Endothelial cell of umbilical vein (primary cell): Measurements from ENCODE around the gene LNPK. TPM values are rescaled to one million over a fixed set of nuclear protein-coding genes. Genes with fewer than 3 reads are reported as not detected.

Experiments
- BruUV-seq: library from RNA; stranded (reverse); fragments of 400-500 nt; replicated peaks from 2 replicates; lab custom pipeline; 2021; lab: Mats Ljungman, UMichigan
- CTCF ChIA-PET: fragments of 300-600, 350-600 bp; sonication (Branson Sonifier 250); formaldehyde crosslinking; loops from one replicate; lab custom pipeline; 2021; ENCODE audit warnings: antibody characterized with exemption, inconsistent platforms; lab: Charles Lee
- POLR2A ChIA-PET: fragments of 300-600, 350-600 bp; sonication (Branson Sonifier 250); formaldehyde crosslinking; loops from one replicate; lab custom pipeline; 2021; ENCODE audit warnings: antibody characterized with exemption, inconsistent platforms; lab: Charles Lee
- DNase-seq: peaks from one replicate; pipeline ENCODE4 v3.0.0-alpha.2; 2011; ENCODE audit warnings: low read depth, low spot score
- FAIRE-seq: peaks from 2 replicates; lab custom pipeline; 2011; peaks lifted over from hg19 to GRCh38; lab: Jason Lieb, UNC
- H2AFZ ChIP-seq: 2 replicates; pipeline ENCODE4 v1.6.0; 2012; ENCODE audit warnings: low read depth, low read length, control low read depth, inconsistent platforms
- H3K27ac ChIP-seq: 2 replicates; pipeline ENCODE4 v1.5.1; 2011; ENCODE audit warnings: low read depth, mild to moderate bottlenecking, control low read depth, low read length, moderate library complexity; ENCODE audit not compliant: insufficient read depth
- H3K27me3 ChIP-seq, 2 experiments: 2 replicates each; pipeline versions ENCODE4 v1.6.0 to v1.6.1; 2011; ENCODE audit warnings: low read length in 2 of 2, mixed read lengths in 1 of 2; ENCODE audit not compliant: control insufficient read depth in 2 of 2, insufficient read depth in 2 of 2
- H3K36me3 ChIP-seq, 2 experiments: 2 replicates in 1 of 2; 3 replicates in 1 of 2; pipeline ENCODE4 v1.5.1; 2011; ENCODE audit warnings: low read length in 2 of 2, mild to moderate bottlenecking in 1 of 2, moderate library complexity in 1 of 2; ENCODE audit not compliant: control insufficient read depth in 2 of 2, insufficient read depth in 2 of 2; ENCODE audit errors: extremely low read depth in 1 of 2
- H3K4me1 ChIP-seq: 3 replicates; pipeline ENCODE4 v1.5.1; 2011; ENCODE audit warnings: mild to moderate bottlenecking, low read length; ENCODE audit not compliant: control insufficient read depth, insufficient read depth; ENCODE audit errors: extremely low read depth
- H3K4me2 ChIP-seq: 2 replicates; pipeline ENCODE4 v1.6.1; 2011; ENCODE audit warnings: low read length, control low read depth, mixed read lengths; ENCODE audit not compliant: insufficient read depth
- H3K4me3 ChIP-seq, 3 experiments: fragments of 200-600 bp in 1 of 3; sonication (generic), shearing (Covaris generic) in 1 of 3; replicated peaks in 1 of 3; 2 replicates each; pipeline ENCODE4 v1.5.1; 2011 to 2016; ENCODE audit warnings: control low read depth in 3 of 3, low read length in 3 of 3, mild to moderate bottlenecking in 2 of 3, inconsistent platforms in 1 of 3, low read depth in 1 of 3, moderate library complexity in 1 of 3; ENCODE audit not compliant: insufficient read depth in 1 of 3
- H3K79me2 ChIP-seq: 2 replicates; pipeline ENCODE4 v1.6.0; 2012; ENCODE audit warnings: low read length, inconsistent platforms; ENCODE audit not compliant: control insufficient read depth, insufficient read depth
- H3K9ac ChIP-seq: replicated peaks from 2 replicates; pipeline ENCODE3; 2011; ENCODE audit warnings: low read length, control low read depth; ENCODE audit not compliant: insufficient read depth; ENCODE audit errors: extremely low read depth
- H3K9me1 ChIP-seq: replicated peaks from 3 replicates; pipeline ENCODE4 v1.6.0; 2011; ENCODE audit warnings: mild to moderate bottlenecking, low read length; ENCODE audit not compliant: control insufficient read depth, insufficient read depth; ENCODE audit errors: extremely low read depth
- H3K9me3 ChIP-seq: replicated peaks from 2 replicates; pipeline ENCODE4 v1.5.1; 2012; ENCODE audit warnings: low read length, inconsistent platforms; ENCODE audit not compliant: control insufficient read depth, insufficient read depth
- H4K20me1 ChIP-seq: replicated peaks from 2 replicates; pipeline ENCODE3; 2011; ENCODE audit warnings: mild to moderate bottlenecking, low read length; ENCODE audit not compliant: control insufficient read depth, insufficient read depth; ENCODE audit errors: extremely low read depth
- EZH2 ChIP-seq: IDR thresholded peaks from 2 replicates; pipeline ENCODE4 v1.6.1; 2012; ENCODE audit warnings: borderline replicate concordance, low read depth, mild to moderate bottlenecking, moderate library complexity, low read length, inconsistent platforms; ENCODE audit not compliant: severe bottlenecking
- FOS ChIP-seq: IDR thresholded peaks from 2 replicates; pipeline ENCODE4 v1.6.1; 2011; ENCODE audit warnings: mild to moderate bottlenecking, low read length, moderate library complexity, borderline replicate concordance; ENCODE audit not compliant: insufficient read depth
- GATA2 ChIP-seq: IDR thresholded peaks from 2 replicates; pipeline ENCODE4 v1.7.0; 2011; ENCODE audit warnings: low read depth, mild to moderate bottlenecking, moderate library complexity, mixed read lengths, low read length; ENCODE audit not compliant: insufficient read length, insufficient read depth
- JUN ChIP-seq: IDR thresholded peaks from 2 replicates; pipeline ENCODE4 v1.6.1; 2011; ENCODE audit warnings: borderline replicate concordance, low read depth; ENCODE audit not compliant: insufficient read length, insufficient read depth
- MYC ChIP-seq: IDR thresholded peaks from one replicate; pipeline ENCODE4 v1.6.1; 2011; ENCODE audit warnings: mild to moderate bottlenecking, low read depth, low read length
- POLR2A ChIP-seq: IDR thresholded peaks from 2 replicates; pipeline ENCODE4 v1.6.1; 2012; ENCODE audit warnings: low read depth, mild to moderate bottlenecking, control low read depth, low read length
- POLR2AphosphoS5 ChIP-seq: IDR thresholded peaks from 2 replicates; pipeline ENCODE4 v1.6.1; 2012; ENCODE audit warnings: low read depth, mild to moderate bottlenecking, control low read depth, low read length, moderate library complexity; ENCODE audit not compliant: insufficient read depth
- dilution Hi-C: fragments of 300-500 bp; cut with MboI; formaldehyde crosslinking; loops from one replicate; pipeline ENCODE4 v1.15.0; 2019; ENCODE audit warnings: low sequenced_read_pairs; ENCODE audit not compliant: extremely low pct_ligation_motif_present
- intact Hi-C: fragments of 100-400 bp; cut with micrococcal nuclease; formaldehyde crosslinking; loops from one replicate; pipeline ENCODE4 v1.10.0; 2022
- polyA plus RNA-seq, 4 experiments: library from polyadenylated mRNA; depleted of rRNA in 3 of 4; stranded (reverse) in 3 of 4; unstranded in 1 of 4; fragments of >200 nt; gene quantifications; 2 replicates each; pipeline versions ENCODE4 v1.2.1 to v1.2.3, GENCODE V29; 2011 to 2012; ENCODE audit warnings: missing spikeins in 1 of 4
- total RNA-seq: library from RNA; stranded (reverse); gene quantifications from 2 replicates; pipeline ENCODE4 v1.2.3, GENCODE V29; 2021
- TF ChIP-seq, protein P1 (sequence below), 2 donors: IDR thresholded peaks; 1 replicate in 1 of 2; 2 replicates in 1 of 2; pipeline ENCODE4 v1.5.1; 2011; ENCODE audit warnings: low read length in 2 of 2, mild to moderate bottlenecking in 2 of 2, moderate library complexity in 2 of 2, control low read depth in 1 of 2, inconsistent platforms in 1 of 2, low read depth in 1 of 2; ENCODE audit not compliant: insufficient read depth in 1 of 2; ENCODE audit errors: extremely low read depth in 1 of 2
- TF ChIP-seq, protein P2 (sequence below): IDR thresholded peaks from 2 replicates; pipeline ENCODE4 v1.6.1; 2011; ENCODE audit not compliant: insufficient read depth, insufficient read length

LNPK gene
- total and polyA plus RNA-seq, 2 donors (not counting 3 experiments of a cell fraction or from before 2014, with no cell fraction given), result 2.4 to 11.2 TPM

GRCh38 chr2:175922160-175922559, 79.9 kb downstream of the LNPK start:
- TF ChIP-seq JUN, result no peak
- TF ChIP-seq MYC, result no peak
- TF ChIP-seq POLR2AphosphoS5, result no peak
- TF ChIP-seq EZH2, result no peak
- no peak for TF ChIP-seq POLR2A
- no peak for TF ChIP-seq FOS
- TF ChIP-seq, protein P1, sequence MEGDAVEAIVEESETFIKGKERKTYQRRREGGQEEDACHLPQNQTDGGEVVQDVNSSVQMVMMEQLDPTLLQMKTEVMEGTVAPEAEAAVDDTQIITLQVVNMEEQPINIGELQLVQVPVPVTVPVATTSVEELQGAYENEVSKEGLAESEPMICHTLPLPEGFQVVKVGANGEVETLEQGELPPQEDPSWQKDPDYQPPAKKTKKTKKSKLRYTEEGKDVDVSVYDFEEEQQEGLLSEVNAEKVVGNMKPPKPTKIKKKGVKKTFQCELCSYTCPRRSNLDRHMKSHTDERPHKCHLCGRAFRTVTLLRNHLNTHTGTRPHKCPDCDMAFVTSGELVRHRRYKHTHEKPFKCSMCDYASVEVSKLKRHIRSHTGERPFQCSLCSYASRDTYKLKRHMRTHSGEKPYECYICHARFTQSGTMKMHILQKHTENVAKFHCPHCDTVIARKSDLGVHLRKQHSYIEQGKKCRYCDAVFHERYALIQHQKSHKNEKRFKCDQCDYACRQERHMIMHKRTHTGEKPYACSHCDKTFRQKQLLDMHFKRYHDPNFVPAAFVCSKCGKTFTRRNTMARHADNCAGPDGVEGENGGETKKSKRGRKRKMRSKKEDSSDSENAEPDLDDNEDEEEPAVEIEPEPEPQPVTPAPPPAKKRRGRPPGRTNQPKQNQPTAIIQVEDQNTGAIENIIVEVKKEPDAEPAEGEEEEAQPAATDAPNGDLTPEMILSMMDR (IDR thresholded peaks at IDR 0.05; ENCODE audit: extremely low read depth in 1 of 2, insufficient read depth in 1 of 2, low read depth in 1 of 2, low read length in 2 of 2), result no peak
- TF ChIP-seq, protein P2, sequence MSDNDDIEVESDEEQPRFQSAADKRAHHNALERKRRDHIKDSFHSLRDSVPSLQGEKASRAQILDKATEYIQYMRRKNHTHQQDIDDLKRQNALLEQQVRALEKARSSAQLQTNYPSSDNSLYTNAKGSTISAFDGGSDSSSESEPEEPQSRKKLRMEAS, result no peak
- TF ChIP-seq GATA2, result no peak
- no peak overlapping the region for H3K4me2 ChIP-seq
- no peaks in the 10 kb centered on the region for H3K9me1 ChIP-seq
- no peak overlapping the region for H3K9ac ChIP-seq
- H3K27ac ChIP-seq, result no peak overlapping the region
- FAIRE-seq (no peak), DNase-seq (no peak)
- no peaks in the 10 kb centered on the region for H3K27me3 ChIP-seq
- no TSS peak for BruUV-seq
- H4K20me1 ChIP-seq, result no peaks in the 10 kb centered on the region
- dilution Hi-C loops (no loop called here), intact Hi-C loops (no loop called here)
- ChIA-PET CTCF (no interaction called here), POLR2A (no interaction called here)
- H3K4me3 ChIP-seq, result no peak overlapping the region
- no peaks in the 10 kb centered on the region for H3K4me1 ChIP-seq
- H2AFZ ChIP-seq, result no peak overlapping the region
- no peaks in the 10 kb centered on the region for H3K79me2 ChIP-seq
- H3K36me3 ChIP-seq, result no peaks in the 10 kb centered on the region
- no peaks in the 10 kb centered on the region for H3K9me3 ChIP-seq
